ENCODE measurements around the gene FAM167B. TPM values are rescaled to one million over a fixed set of nuclear protein-coding genes. Genes with fewer than 3 reads are reported as not detected.
"Not testable (repeated sequence)": the region's sequence is repeated elsewhere in the genome, so short reads cannot be mapped to it uniquely, and the experiment has no call there.

Gene FAM167B
- total RNA-seq, 1 experiment from 2014 or later, result not detected

- Mint-ChIP-seq H3K36me3 (ENCODE audit: insufficient read depth, unreplicated experiment) (no peaks in the 10 kb centered on the region), H3K27me3 (ENCODE audit: insufficient read depth, unreplicated experiment) (no peaks in the 10 kb centered on the region), H3K27ac (ENCODE audit: low read depth, unreplicated experiment) (no peak overlapping the region), H3K9me3 (ENCODE audit: unreplicated experiment) (no peaks in the 10 kb centered on the region), H3K4me1 (ENCODE audit: insufficient read depth, unreplicated experiment) (no peaks in the 10 kb centered on the region), H3K4me3 (ENCODE audit: unreplicated experiment) (no peak overlapping the region)
- intact Hi-C loops (cut with micrococcal nuclease), result no loop called here
- no TSS peak for BruUV-seq (replicated peaks)
- no peak for DNase-seq (ENCODE audit: unreplicated experiment)
- CTCF ChIA-PET, result interaction anchor here (1.0 kb wide), 1 partner anchor 41 kb away, joined by 3 read pairs; no protein-coding TSS in a partner anchor
- no peak for TF ChIP-seq CTCF (IDR thresholded peaks at IDR 0.05; ENCODE audit: unreplicated experiment)
- POLR2A ChIA-PET, result no interaction called here
Measured at GRCh38 chr1:32257227-32257508, 10.1 kb downstream of the FAM167B start.

- intact Hi-C loops (cut with micrococcal nuclease); H3K27me3 Mint-ChIP-seq (ENCODE audit: insufficient read depth, unreplicated experiment); H3K4me3 Mint-ChIP-seq (ENCODE audit: unreplicated experiment); H3K27ac Mint-ChIP-seq (ENCODE audit: low read depth, unreplicated experiment); H3K9me3 Mint-ChIP-seq (ENCODE audit: unreplicated experiment); DNase-seq (ENCODE audit: unreplicated experiment); CTCF ChIA-PET; POLR2A ChIA-PET; H3K4me1 Mint-ChIP-seq (ENCODE audit: insufficient read depth, unreplicated experiment); H3K36me3 Mint-ChIP-seq (ENCODE audit: insufficient read depth, unreplicated experiment); BruUV-seq (replicated peaks): not testable (repeated sequence)
Measured at GRCh38 chr1:32263236-32263593, 16.2 kb downstream of the FAM167B start.

GRCh38 chr1:32263744-32264143, 16.7 kb downstream of the FAM167B start:
- no peak for TF ChIP-seq CTCF (IDR thresholded peaks at IDR 0.05; ENCODE audit: unreplicated experiment)
- no peak overlapping the region for H3K27ac Mint-ChIP-seq (ENCODE audit: low read depth, unreplicated experiment)
- DNase-seq (ENCODE audit: unreplicated experiment), result no peak
- no peaks in the 10 kb centered on the region for H3K4me1 Mint-ChIP-seq (ENCODE audit: insufficient read depth, unreplicated experiment)
- ChIA-PET CTCF (no interaction called here), POLR2A (no interaction called here)
- intact Hi-C loops (cut with micrococcal nuclease), result no loop called here
- no peaks in the 10 kb centered on the region for H3K9me3 Mint-ChIP-seq (ENCODE audit: unreplicated experiment)
- H3K4me3 Mint-ChIP-seq (ENCODE audit: unreplicated experiment), result no peak overlapping the region
- no peaks in the 10 kb centered on the region for H3K36me3 Mint-ChIP-seq (ENCODE audit: insufficient read depth, unreplicated experiment)
- BruUV-seq (replicated peaks), result no TSS peak
- no peaks in the 10 kb centered on the region for H3K27me3 Mint-ChIP-seq (ENCODE audit: insufficient read depth, unreplicated experiment)

- Mint-ChIP-seq H3K4me1 (ENCODE audit: insufficient read depth, unreplicated experiment) (no peaks in the 10 kb centered on the region), H3K4me3 (ENCODE audit: unreplicated experiment) (no peak overlapping the region), H3K27me3 (ENCODE audit: insufficient read depth, unreplicated experiment) (no peaks in the 10 kb centered on the region), H3K27ac (ENCODE audit: low read depth, unreplicated experiment) (no peak overlapping the region), H3K9me3 (ENCODE audit: unreplicated experiment) (no peaks in the 10 kb centered on the region), H3K36me3 (ENCODE audit: insufficient read depth, unreplicated experiment) (no peaks in the 10 kb centered on the region)
- ChIA-PET POLR2A (interaction anchor here (0.6 to 1.6 kb wide), 2 partner anchors 15 to 26 kb away, joined by 5 to 7 read pairs; partner anchors contain the start of gene HDAC1), CTCF (no interaction called here)
- no peak for TF ChIP-seq CTCF (IDR thresholded peaks at IDR 0.05; ENCODE audit: unreplicated experiment)
- no TSS peak for BruUV-seq (replicated peaks)
- no peak for DNase-seq (ENCODE audit: unreplicated experiment)
- intact Hi-C loops (cut with micrococcal nuclease), result no loop called here
Measured at GRCh38 chr1:32265846-32266245, 18.8 kb downstream of the FAM167B start.

GRCh38 chr1:32266921-32267591, 20.0 kb downstream of the FAM167B start:
- DNase-seq (ENCODE audit: unreplicated experiment), result no peak
- Mint-ChIP-seq H3K27ac (ENCODE audit: low read depth, unreplicated experiment) (no peak overlapping the region), H3K4me3 (ENCODE audit: unreplicated experiment) (no peak overlapping the region), H3K9me3 (ENCODE audit: unreplicated experiment) (no peaks in the 10 kb centered on the region), H3K36me3 (ENCODE audit: insufficient read depth, unreplicated experiment) (no peaks in the 10 kb centered on the region), H3K4me1 (ENCODE audit: insufficient read depth, unreplicated experiment) (no peaks in the 10 kb centered on the region), H3K27me3 (ENCODE audit: insufficient read depth, unreplicated experiment) (peaks cover 8% of the 10 kb centered on the region)
- BruUV-seq (replicated peaks), result no TSS peak
- intact Hi-C loops (cut with micrococcal nuclease), result no loop called here
- ChIA-PET CTCF (no interaction called here), POLR2A (no interaction called here)
- no peak for TF ChIP-seq CTCF (IDR thresholded peaks at IDR 0.05; ENCODE audit: unreplicated experiment)

All from MCF 10A (cell line).